ENCODE measurements around the gene LMNA. TPM values are rescaled to one million over a fixed set of nuclear protein-coding genes. Genes with fewer than 3 reads are reported as not detected.
"Not testable (repeated sequence)": the region's sequence is repeated elsewhere in the genome, so short reads cannot be mapped to it uniquely, and the experiment has no call there.

The LMNA gene
- total RNA-seq, 1 experiment from 2014 or later = 257 TPM

DNA sequence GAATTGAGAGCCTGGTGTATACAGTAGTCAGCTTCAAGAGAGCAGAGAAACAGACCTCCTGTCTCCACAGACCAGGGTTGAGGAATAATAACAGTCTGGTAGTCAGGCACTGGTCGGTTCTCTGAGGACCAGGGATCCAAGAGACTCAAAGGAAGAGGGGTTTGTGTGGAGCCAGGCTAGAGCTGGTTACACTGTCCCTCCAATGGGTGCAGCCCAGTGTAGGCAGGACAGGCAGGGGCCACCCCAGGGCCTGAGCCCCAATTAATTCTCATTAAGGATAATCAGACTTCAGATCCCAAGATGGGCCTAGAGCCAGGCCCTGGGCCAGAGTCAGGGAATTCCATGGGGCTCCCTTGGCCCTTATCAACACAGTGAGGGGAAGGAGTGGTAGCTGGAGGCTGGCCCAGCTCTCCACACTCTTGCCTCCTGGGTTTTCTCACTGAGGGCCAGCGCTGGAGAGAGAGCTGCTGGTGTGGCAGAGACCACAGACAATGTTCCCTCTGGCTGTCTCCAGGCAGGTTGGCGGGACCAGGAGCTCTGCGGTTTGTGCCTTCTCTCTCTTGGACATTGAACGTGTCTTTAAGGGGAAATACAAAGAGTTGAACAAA is 48.0 kb downstream of the LMNA start:
- DNase-seq (ENCODE audit: low spot score) = no peak

DNA sequence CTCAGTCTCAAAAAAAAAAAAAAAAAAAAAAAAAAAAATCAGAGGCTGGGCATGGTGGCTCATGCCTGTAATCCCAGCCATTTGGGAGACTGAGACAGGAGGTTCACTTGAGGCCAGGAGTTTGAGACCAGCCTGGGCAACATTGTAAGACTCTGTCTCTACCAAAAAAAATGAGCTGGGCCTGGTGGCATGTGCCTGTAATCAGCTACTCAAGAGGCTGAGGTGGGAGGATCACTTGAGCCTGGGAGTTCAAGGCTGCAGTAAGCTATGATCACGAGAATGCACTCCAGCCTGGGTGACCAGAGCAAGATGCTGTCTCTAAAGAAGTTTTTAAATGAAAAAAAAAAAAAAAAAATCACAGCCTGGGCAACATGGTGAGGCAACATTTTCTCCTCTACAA is 49.2 kb downstream of the LMNA start:
- no peak for DNase-seq (ENCODE audit: low spot score)

DNA sequence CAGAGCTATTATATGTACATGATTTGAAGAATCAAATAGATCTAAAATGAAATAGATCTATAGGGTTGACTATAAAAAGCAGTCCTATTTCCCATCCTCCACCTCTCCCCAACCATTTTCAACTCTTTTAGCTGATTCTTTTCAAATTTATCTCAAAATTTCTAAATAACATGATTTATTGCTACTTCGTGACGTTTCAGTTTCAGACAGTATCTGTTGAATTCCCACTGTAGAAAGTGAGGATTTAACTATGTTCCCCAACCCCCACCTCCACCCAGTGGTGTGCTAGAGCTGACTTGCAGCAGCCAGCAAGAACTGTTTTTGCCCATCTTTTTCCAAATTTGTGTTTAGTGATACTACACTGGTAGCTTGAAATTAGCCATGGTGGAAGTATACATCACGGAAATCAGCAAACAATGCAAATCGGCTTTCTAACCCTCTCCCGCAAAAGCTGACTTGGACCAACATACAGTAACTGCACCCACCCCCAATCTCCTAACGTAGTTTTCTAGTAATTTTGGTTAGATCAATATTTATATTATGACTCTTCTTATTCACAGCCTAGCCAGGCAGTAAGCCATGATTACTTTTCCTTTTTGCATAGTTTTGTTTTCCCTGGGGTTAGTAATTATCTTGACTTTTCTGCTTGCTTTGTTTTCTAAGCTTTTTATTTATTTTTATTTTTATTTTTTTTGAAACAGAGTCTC is 49.8 kb downstream of the LMNA start:
- no peak for DNase-seq (ENCODE audit: low spot score)

DNA sequence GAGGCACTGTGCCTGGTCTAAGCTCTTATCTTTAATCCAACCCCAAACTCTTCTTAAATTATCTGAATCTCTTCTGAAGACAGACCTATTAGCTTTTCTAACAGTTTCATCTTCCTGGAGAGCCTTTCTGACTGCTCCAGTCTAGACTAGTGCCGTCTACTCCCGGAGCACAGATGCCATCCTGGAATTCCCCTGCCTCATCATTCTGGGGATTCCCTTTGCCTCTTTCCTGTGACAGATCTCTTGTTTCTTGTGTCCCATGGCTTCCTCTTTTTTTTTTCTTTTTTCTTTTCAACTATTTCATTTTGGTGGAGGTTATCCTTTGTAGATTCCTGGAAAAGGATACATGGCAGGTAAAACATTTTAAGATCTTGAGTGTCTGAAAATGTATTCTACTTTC is 50.6 kb downstream of the LMNA start:
- DNase-seq (ENCODE audit: low spot score) = no peak

DNA sequence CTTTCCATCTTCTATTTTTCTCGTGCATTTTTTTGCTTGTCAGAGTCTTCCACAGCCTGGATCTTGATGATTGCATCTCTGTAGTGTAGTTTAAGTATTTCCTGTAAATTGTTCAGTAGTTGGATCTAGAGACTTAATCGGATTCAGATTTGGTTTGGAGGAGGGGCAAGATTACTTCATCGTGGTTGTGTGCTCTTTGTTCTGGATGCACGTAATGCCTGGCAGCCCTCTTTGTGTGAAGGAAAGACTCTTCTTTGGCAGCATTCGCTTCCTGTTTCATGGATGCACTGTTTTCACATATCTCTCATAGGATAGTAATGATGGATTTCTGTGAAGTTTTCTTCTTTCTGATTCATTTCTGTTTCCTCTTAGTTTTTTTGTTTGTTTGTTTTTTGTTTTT is 53.0 kb downstream of the LMNA start:
- DNase-seq (ENCODE audit: low spot score) = no peak

DNA sequence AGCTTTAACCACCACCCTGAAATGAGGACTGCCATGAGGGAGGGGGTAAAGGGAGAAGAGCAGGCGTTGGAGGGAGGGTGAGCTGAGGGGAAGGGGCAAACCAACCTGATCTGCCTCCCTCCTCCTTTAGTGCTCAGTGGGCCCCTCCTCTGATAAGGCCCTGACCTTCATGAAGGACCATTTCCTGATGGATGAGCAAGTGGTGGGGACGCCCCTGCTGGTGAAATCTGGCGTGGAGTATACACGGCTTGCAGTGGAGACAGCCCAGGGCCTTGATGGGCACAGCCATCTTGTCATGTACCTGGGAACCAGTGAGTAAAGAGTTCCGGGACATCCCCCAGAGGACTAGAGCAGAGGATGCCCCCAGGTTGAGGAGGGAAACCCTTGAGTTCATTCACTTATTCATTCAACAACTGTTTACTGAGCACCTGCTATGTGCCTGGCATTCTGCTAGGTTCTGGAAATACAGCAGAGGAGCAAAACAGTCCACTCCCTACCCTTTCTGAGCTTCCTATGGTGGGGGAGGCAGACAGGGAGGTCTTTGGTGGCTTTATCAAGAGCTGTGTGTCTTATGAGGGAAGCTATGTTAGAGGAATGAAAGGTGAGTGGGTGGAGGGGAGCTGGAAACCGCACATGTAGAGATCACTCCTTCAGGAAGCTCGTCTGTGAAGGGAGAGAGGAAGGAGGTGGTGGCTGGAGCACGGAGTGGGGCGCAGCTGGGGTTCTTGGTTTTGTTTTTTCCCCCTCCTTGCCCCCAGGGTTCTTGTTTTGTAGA is 58.4 kb downstream of the LMNA start:
- no peak for DNase-seq (ENCODE audit: low spot score)

DNA sequence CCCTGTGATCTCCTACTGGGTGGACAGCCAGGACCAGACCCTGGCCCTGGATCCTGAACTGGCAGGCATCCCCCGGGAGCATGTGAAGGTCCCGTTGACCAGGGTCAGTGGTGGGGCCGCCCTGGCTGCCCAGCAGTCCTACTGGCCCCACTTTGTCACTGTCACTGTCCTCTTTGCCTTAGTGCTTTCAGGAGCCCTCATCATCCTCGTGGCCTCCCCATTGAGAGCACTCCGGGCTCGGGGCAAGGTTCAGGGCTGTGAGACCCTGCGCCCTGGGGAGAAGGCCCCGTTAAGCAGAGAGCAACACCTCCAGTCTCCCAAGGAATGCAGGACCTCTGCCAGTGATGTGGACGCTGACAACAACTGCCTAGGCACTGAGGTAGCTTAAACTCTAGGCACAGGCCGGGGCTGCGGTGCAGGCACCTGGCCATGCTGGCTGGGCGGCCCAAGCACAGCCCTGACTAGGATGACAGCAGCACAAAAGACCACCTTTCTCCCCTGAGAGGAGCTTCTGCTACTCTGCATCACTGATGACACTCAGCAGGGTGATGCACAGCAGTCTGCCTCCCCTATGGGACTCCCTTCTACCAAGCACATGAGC is 62.2 kb downstream of the LMNA start:
- no peak for DNase-seq (ENCODE audit: low spot score)

DNA sequence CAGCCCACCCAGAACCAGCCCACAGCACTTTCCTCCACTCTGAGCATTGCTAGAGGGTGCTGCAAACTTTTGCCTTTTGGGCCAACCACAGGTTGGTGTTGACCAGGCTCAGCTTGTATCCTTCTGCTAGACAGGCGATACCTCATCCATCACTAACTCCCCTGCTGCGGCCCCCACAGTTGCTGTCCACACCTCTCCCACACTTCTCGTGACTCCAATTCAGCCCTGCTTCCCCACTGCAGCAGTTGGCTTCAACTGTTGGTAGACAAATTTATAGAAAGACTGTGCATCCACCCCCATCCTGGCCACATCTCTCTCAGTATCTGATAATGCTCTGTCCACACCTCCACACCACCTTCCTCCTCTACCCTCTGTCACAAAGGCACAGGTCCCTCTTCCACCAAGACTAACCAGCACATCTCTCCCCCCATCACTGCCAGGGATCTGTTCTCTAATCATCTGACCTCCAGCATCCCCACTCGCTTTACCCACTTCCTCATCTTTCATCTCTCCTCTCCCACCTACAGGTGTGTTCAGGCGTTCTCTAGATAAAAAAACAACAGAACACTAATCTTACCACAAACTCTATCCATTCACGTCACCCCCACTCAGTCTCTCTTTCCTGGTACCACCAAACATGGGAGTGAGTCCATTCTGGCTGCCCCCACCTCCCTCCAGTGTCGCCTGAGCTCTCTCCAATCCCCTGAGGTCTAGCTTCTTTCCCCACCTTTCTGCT is 63.6 kb downstream of the LMNA start:
- no peak for DNase-seq (ENCODE audit: low spot score)

DNA sequence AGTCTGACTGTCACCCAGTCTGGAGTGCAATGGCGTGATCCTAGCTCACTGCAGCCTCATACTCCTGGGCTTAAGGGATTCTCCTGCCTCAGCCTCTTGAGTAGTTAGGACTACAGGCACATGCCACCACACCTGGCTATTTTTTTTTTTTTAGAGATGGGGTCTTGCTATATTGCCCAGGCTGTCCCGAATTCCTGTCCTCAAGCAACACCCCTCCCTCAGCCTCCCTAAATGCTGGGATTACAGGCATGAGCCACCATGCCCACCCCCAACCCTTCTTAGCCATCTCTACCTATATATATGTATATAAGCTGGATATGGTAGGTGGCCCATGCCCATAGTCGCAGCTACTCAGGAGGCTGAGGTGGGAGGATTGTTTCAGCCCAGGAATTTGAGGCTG is 66.0 kb downstream of the LMNA start:
- no peak for DNase-seq (ENCODE audit: low spot score)

DNA sequence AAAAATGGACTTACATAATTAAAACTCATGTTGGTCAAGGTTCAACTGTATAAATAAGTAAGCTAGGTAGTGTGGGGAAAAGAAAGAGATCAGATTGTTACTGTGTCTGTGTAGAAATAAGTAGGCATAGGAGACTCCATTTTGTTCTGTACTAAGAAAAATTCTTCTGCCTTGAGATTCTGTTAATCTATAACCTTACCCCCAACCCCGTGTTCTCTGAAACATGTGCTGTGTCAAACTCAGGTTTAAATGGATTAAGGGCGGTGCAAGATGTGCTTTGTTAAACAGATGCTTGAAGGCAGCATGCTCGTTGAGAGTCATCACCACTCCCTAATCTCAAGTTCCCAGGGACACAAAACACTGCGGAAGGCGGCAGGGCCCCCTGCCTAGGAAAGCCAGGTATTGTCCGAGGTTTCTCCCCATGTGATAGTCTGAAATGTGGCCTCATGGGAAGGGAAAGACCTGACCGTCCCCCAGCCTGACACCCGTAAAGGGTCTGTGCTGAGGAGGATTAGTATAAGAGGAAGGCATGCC is 66.9 kb downstream of the LMNA start:
- DNase-seq (ENCODE audit: low spot score) = not testable (repeated sequence)

DNA sequence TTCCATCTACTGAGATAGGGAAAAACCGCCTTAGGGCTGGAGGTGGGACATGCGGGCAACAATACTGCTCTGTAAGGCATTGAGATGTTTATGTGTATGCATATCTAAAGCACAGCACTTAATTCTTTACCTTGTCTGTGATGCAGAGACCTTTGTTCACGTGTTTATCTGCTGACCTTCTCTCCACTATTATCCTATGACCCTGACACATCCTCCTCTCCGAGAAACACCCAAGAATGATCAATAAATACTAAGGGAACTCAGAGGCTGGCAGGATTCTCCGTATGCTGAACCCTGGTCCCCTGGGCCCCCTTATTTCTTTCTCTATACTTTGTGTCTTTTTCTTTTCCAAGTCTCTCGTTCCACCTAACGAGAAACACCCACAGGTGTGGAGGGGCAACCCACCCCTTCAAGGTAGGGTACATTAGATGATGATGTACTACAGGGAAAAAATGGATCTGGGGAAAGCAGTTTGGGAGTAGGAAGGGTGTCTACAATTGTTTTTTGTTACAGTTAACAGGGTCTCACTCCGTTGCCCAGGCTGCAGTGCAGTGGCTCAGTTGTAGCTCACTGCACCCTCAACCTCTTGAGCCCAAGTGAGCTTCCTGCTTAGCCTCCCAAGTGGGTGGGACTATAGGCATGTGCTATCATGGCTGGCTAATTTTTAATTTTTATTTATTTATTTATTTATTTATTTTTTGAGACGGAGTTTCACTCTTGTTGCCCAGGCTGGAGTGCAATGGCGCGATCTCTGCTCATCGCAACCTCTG is 67.7 kb downstream of the LMNA start:
- DNase-seq (ENCODE audit: low spot score) = not testable (repeated sequence)

DNA sequence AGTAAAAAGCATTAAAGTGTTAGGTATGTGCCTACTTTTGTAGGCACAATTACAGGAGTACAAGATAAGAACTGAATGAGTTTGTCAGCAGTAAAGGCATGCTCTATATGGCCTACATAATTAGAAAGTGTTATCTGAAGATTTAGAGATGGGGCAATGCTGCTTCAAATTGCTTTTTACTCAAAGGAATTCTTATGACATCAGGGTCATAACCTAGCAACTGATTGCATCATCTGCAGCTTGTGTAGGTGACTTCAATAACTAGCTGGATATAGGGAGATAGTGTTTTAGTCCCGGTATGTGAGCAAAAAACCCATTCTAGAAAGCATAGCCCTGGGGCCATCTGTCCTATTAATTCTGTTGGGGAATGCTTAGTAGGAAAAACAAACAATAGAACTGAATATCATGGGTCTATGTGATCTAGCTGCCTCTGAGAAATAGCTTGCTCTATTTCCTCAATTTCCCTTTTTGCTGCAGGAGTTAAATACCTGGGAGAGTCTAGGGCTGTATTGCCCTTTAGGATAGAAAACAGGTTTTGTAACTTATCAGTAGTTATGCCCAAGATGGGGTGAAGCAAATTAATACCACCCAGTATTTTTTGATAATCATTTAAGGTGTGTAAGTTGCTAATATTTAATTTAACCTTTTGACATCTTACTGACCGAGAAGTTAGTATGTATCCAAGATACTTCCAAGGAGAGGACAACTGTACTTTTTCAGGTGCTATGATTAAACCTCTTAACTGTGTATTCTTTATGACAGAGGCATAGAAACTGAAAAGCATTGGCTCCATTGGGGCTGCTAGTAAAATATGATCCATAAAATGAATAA is 72.1 kb downstream of the LMNA start:
- not testable (repeated sequence) for DNase-seq (ENCODE audit: low spot score)

Other genes starting within 250 kb of the LMNA start
- 45.8 and 46.5 TPM in 2 replicates for gene RIT1, start 203.4 kb upstream of the LMNA start, total RNA-seq (2014; rRNA removed; shearing (Covaris generic))
- 14.9 and 22.3 TPM in 2 replicates for gene KHDC4, start 180.3 kb upstream of the LMNA start, total RNA-seq (2014; rRNA removed; shearing (Covaris generic))
- not detected in 2 replicates for gene RXFP4, start 173.1 kb upstream of the LMNA start, total RNA-seq (2014; rRNA removed; shearing (Covaris generic))
- gene ARHGEF2, start 136.2 kb upstream of the LMNA start, total RNA-seq (2014; rRNA removed; shearing (Covaris generic)) = 57.1 and 64.2 TPM in 2 replicates
- 874 and 1,103 TPM in 2 replicates for gene SSR2, start 93.8 kb upstream of the LMNA start, total RNA-seq (2014; rRNA removed; shearing (Covaris generic))
- 23.0 and 24.4 TPM in 2 replicates for gene UBQLN4, start 60.9 kb upstream of the LMNA start, total RNA-seq (2014; rRNA removed; shearing (Covaris generic))
- 66.7 and 84.8 TPM in 2 replicates for gene LAMTOR2, start 59.9 kb upstream of the LMNA start, total RNA-seq (2014; rRNA removed; shearing (Covaris generic))
- gene RAB25, start 53.6 kb upstream of the LMNA start, total RNA-seq (2014; rRNA removed; shearing (Covaris generic)) = 0.19 TPM in 1 of 2 replicates, not detected in the other
- 2.8 and 4.5 TPM in 2 replicates for gene MEX3A, start 32.2 kb upstream of the LMNA start, total RNA-seq (2014; rRNA removed; shearing (Covaris generic))
- 0.15 TPM in 1 of 2 replicates, not detected in the other for gene SEMA4A, start 38.9 kb downstream of the LMNA start, total RNA-seq (2014; rRNA removed; shearing (Covaris generic))
- 17.7 and 17.8 TPM in 2 replicates for gene SLC25A44, start 79.4 kb downstream of the LMNA start, total RNA-seq (2014; rRNA removed; shearing (Covaris generic))
- 68.2 and 79.0 TPM in 2 replicates for gene PMF1, start 98.3 kb downstream of the LMNA start, total RNA-seq (2014; rRNA removed; shearing (Covaris generic))
- gene BGLAP, start 127.5 kb downstream of the LMNA start, total RNA-seq (2014; rRNA removed; shearing (Covaris generic)) = 0.08 TPM in 1 of 2 replicates, not detected in the other
- 0.50 and 1.0 TPM in 2 replicates for gene PAQR6, start 133.3 kb downstream of the LMNA start, total RNA-seq (2014; rRNA removed; shearing (Covaris generic))
- 39.9 and 45.9 TPM in 2 replicates for gene SMG5, start 168.1 kb downstream of the LMNA start, total RNA-seq (2014; rRNA removed; shearing (Covaris generic))
- 1.4 and 7.3 TPM in 2 replicates for gene TMEM79, start 169.6 kb downstream of the LMNA start, total RNA-seq (2014; rRNA removed; shearing (Covaris generic))
- gene GLMP, start 181.0 kb downstream of the LMNA start, total RNA-seq (2014; rRNA removed; shearing (Covaris generic)) = 81.7 and 84.6 TPM in 2 replicates
- gene VHLL, start 184.6 kb downstream of the LMNA start, total RNA-seq (2014; rRNA removed; shearing (Covaris generic)) = not detected in 2 replicates
- gene CCT3, start 223.6 kb downstream of the LMNA start, total RNA-seq (2014; rRNA removed; shearing (Covaris generic)) = 584 and 592 TPM in 2 replicates
- gene TSACC, start 223.8 kb downstream of the LMNA start, total RNA-seq (2014; rRNA removed; shearing (Covaris generic)) = 0.23 and 0.39 TPM in 2 replicates